Neural progenitor cell (in vitro differentiated cells): Measurements from ENCODE around the gene SEC24A. TPM values are rescaled to one million over a fixed set of nuclear protein-coding genes. Genes with fewer than 3 reads are reported as not detected.
"Not testable (repeated sequence)": the region's sequence is repeated elsewhere in the genome, so short reads cannot be mapped to it uniquely, and the experiment has no call there.

Experiments used
- DNase-seq: peaks from one replicate; pipeline ENCODE4 v3.0.0-alpha.2; 2016; ENCODE audit warnings: low spot score
- H2AFZ ChIP-seq: fragments of 200-600 bp; sonication (generic); replicated peaks from 2 replicates; pipeline ENCODE4 v1.6.1; 2016; ENCODE audit warnings: antibody characterized with exemption
- H3F3A ChIP-seq: fragments of 200-600 bp; sonication (generic); 2 replicates; pipeline ENCODE4 v1.6.1; 2016; ENCODE audit warnings: antibody characterized with exemption, low read depth
- H3K27ac ChIP-seq: fragments of 200-600 bp; sonication (generic); 2 replicates; pipeline ENCODE4 v1.5.1; 2016; ENCODE audit warnings: mild to moderate bottlenecking
- H3K27me3 ChIP-seq: fragments of 200-600 bp; sonication (generic); 2 replicates; pipeline ENCODE4 v1.6.1; 2016; ENCODE audit warnings: mild to moderate bottlenecking, moderate library complexity
- H3K36me3 ChIP-seq: fragments of 200-600 bp; sonication (generic); 2 replicates; pipeline ENCODE4 v1.5.1; 2016
- H3K4me1 ChIP-seq: fragments of 200-600 bp; sonication (generic); 2 replicates; pipeline ENCODE4 v1.6.1; 2016; ENCODE audit warnings: mixed run types
- H3K4me2 ChIP-seq: fragments of 200-600 bp; sonication (generic); 2 replicates; pipeline ENCODE4 v1.6.1; 2016
- H3K4me3 ChIP-seq: fragments of 200-600 bp; sonication (generic); 2 replicates; pipeline ENCODE4 v1.5.1; 2016
- H3K79me2 ChIP-seq: fragments of 200-600 bp; sonication (generic); 2 replicates; pipeline ENCODE4 v1.6.1; 2016; ENCODE audit warnings: low read depth
- H3K9ac ChIP-seq: fragments of 200-600 bp; sonication (generic); 2 replicates; pipeline ENCODE4 v1.6.1; 2016
- H3K9me3 ChIP-seq: fragments of 200-600 bp; sonication (generic); 2 replicates; pipeline ENCODE4 v1.5.1; 2016; ENCODE audit warnings: low read depth
- H4K20me1 ChIP-seq: fragments of 200-600 bp; sonication (generic); 2 replicates; pipeline ENCODE4 v1.6.1; 2016; ENCODE audit warnings: low read depth
- H3K27ac Mint-ChIP-seq: 3 replicates; pipeline ENCODE4 v1.8.0; 2021; ENCODE audit warnings: mixed read lengths
- H3K27me3 Mint-ChIP-seq: 2 replicates; pipeline ENCODE4 v1.8.0; 2022; ENCODE audit warnings: low read depth, mild to moderate bottlenecking, inconsistent platforms, moderate library complexity, mixed read lengths; ENCODE audit not compliant: insufficient read depth
- H3K36me3 Mint-ChIP-seq: 3 replicates; pipeline ENCODE4 v1.8.0; 2021; ENCODE audit warnings: mixed read lengths
- H3K4me1 Mint-ChIP-seq: 3 replicates; pipeline ENCODE4 v1.8.0; 2021; ENCODE audit warnings: mixed read lengths
- H3K4me3 Mint-ChIP-seq: 3 replicates; pipeline ENCODE4 v1.8.0; 2021; ENCODE audit warnings: mild to moderate bottlenecking, moderate library complexity, mixed read lengths
- H3K9me3 Mint-ChIP-seq: 3 replicates; pipeline ENCODE4 v1.8.0; 2020; ENCODE audit warnings: mixed read lengths
- EZH2 ChIP-seq: fragments of 200-600 bp; sonication (generic); IDR thresholded peaks from 2 replicates; pipeline ENCODE4 v1.6.1; 2017; ENCODE audit warnings: antibody characterized with exemption, mild to moderate bottlenecking, moderate library complexity
- EZH2phosphoT487 ChIP-seq: fragments of 200-600 bp; sonication (generic); IDR thresholded peaks from 2 replicates; pipeline ENCODE4 v1.6.1; 2017; ENCODE audit warnings: antibody characterized with exemption
- total RNA-seq: library from RNA; depleted of rRNA; stranded (reverse); fragments of >200 nt; gene quantifications from 2 replicates; pipeline ENCODE4 v1.2.3, GENCODE V29; 2015; ENCODE audit warnings: low replicate concordance
- TF ChIP-seq, protein P1 (sequence below): fragments of 200-600 bp; sonication (generic); IDR thresholded peaks from 2 replicates; pipeline ENCODE4 v1.5.1; 2017; ENCODE audit warnings: antibody characterized with exemption, mild to moderate bottlenecking

SEC24A gene
- total RNA-seq, 1 donor from 2014 or later: 14.3 TPM

GRCh38 chr5:134634227-134634626 lies 14.4 kb upstream of the SEC24A start:
- TF ChIP-seq, protein P1, sequence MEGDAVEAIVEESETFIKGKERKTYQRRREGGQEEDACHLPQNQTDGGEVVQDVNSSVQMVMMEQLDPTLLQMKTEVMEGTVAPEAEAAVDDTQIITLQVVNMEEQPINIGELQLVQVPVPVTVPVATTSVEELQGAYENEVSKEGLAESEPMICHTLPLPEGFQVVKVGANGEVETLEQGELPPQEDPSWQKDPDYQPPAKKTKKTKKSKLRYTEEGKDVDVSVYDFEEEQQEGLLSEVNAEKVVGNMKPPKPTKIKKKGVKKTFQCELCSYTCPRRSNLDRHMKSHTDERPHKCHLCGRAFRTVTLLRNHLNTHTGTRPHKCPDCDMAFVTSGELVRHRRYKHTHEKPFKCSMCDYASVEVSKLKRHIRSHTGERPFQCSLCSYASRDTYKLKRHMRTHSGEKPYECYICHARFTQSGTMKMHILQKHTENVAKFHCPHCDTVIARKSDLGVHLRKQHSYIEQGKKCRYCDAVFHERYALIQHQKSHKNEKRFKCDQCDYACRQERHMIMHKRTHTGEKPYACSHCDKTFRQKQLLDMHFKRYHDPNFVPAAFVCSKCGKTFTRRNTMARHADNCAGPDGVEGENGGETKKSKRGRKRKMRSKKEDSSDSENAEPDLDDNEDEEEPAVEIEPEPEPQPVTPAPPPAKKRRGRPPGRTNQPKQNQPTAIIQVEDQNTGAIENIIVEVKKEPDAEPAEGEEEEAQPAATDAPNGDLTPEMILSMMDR: no peak
- TF ChIP-seq EZH2: no peak
- no peak for TF ChIP-seq EZH2phosphoT487
- Mint-ChIP-seq H3K27ac (no peak overlapping the region), H3K4me3 (peak overlapping the region; percentile 55), H3K27me3 (no peaks in the 10 kb centered on the region), H3K36me3 (no peaks in the 10 kb centered on the region), H3K9me3 (no peaks in the 10 kb centered on the region), H3K4me1 (peaks cover 2% of the 10 kb centered on the region)
- no peaks in the 10 kb centered on the region for H3K4me1 ChIP-seq
- DNase-seq: no peak
- H3K4me2 ChIP-seq: no peak overlapping the region
- H3K9me3 ChIP-seq: no peaks in the 10 kb centered on the region
- no peaks in the 10 kb centered on the region for H4K20me1 ChIP-seq
- no peaks in the 10 kb centered on the region for H3K36me3 ChIP-seq
- H3K9ac ChIP-seq: no peak overlapping the region
- peaks cover 10% of the 10 kb centered on the region for H3K79me2 ChIP-seq
- no peaks in the 10 kb centered on the region for H3K27me3 ChIP-seq
- no peak overlapping the region for H3K27ac ChIP-seq
- no peak overlapping the region for H2AFZ ChIP-seq
- H3F3A ChIP-seq: peaks cover 6% of the 10 kb centered on the region
- H3K4me3 ChIP-seq: no peak overlapping the region

DNA sequence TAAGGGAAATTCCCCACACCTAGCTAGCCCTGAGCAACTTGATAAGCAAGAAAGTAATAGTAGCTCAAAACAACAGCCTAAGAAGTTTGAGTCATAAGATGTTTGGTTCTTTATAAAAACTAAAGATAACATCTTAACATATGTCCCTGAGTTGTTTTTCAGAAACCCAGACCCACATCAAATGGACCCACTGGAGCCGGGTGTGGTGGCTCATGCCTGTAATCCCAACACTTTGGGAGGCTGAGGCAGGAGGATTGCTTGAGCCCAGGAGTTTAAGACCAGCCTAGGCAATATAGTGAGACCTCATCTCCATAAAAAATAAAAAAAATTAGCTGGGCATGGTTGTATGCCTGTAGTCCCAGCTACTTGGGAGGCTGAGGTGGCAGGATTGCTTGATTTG lies 13.2 kb upstream of the SEC24A start:
- not testable (repeated sequence) for H3K9me3 ChIP-seq, H3K27ac ChIP-seq, H3K4me1 Mint-ChIP-seq, H3K4me1 ChIP-seq, H4K20me1 ChIP-seq, H3K27me3 ChIP-seq, H3K27me3 Mint-ChIP-seq, H3K4me2 ChIP-seq, H3K4me3 Mint-ChIP-seq, H3K27ac Mint-ChIP-seq, H3K4me3 ChIP-seq, DNase-seq, H3K36me3 Mint-ChIP-seq, H3K9me3 Mint-ChIP-seq, H3F3A ChIP-seq, H3K9ac ChIP-seq, H3K36me3 ChIP-seq
- Histone ChIP-seq H2AFZ (peak overlapping the region; percentile 3), H3K79me2 (peaks cover 10% of the 10 kb centered on the region)

DNA sequence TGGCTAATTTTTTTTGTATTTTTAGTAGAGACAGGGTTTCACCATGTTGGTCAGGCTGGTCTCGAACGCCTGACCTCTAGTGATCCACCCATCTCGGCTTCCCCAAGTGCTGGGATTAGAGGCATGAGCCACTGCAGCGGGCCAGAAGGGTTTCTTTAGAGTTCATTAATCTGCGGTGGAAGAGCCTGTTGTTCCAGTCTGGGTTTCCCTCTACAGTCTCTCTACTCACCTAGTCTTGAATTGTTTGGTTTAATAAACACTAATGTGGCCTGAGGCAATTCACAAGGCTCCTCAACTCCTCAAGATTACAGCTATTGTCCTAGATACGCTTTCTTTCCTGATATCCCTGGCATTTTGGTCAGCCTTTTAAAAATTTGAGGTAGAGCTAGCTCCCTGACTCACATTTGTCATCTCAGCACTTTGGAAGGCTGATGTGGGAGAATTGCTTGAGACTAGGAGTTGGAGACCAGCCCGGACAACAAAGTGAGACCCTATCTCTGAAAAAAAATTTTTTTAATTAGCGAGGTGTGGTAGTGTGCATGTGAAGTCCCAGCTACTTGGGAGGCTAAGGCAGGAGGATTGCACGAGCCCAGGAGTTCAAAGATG lies 11.4 kb upstream of the SEC24A start:
- H3K27me3 Mint-ChIP-seq: peaks cover 2% of the 10 kb centered on the region
- H3K27ac Mint-ChIP-seq: no peak overlapping the region
- H3K9me3 Mint-ChIP-seq: no peaks in the 10 kb centered on the region

GRCh38 chr5:134638760-134639201 lies 9.8 kb upstream of the SEC24A start:
- Histone ChIP-seq H2AFZ (no peak overlapping the region), H3K9ac (no peak overlapping the region), H3K36me3 (no peaks in the 10 kb centered on the region), H3K79me2 (no peaks in the 10 kb centered on the region), H3F3A (no peaks in the 10 kb centered on the region), H3K4me3 (no peak overlapping the region), H3K9me3 (no peaks in the 10 kb centered on the region), H3K27ac (no peak overlapping the region), H3K4me2 (no peak overlapping the region), H4K20me1 (no peaks in the 10 kb centered on the region), H3K4me1 (no peaks in the 10 kb centered on the region), H3K27me3 (no peaks in the 10 kb centered on the region)
- H3K4me3 Mint-ChIP-seq: no peak overlapping the region
- H3K27ac Mint-ChIP-seq: no peak overlapping the region
- H3K9me3 Mint-ChIP-seq: no peaks in the 10 kb centered on the region
- DNase-seq: no peak
- H3K4me1 Mint-ChIP-seq: no peaks in the 10 kb centered on the region
- TF ChIP-seq EZH2phosphoT487: no peak
- TF ChIP-seq, protein P1: no peak
- TF ChIP-seq EZH2: no peak
- peaks cover 2% of the 10 kb centered on the region for H3K27me3 Mint-ChIP-seq
- no peaks in the 10 kb centered on the region for H3K36me3 Mint-ChIP-seq

More for the DNA sequence above, 11.4 kb upstream of the SEC24A start:
- Histone ChIP-seq H3K4me1 (no peaks in the 10 kb centered on the region), H3K9me3 (no peaks in the 10 kb centered on the region), H2AFZ (no peak overlapping the region), H3K4me2 (no peak overlapping the region), H3K4me3 (no peak overlapping the region), H3F3A (peaks cover 4% of the 10 kb centered on the region), H3K27ac (no peak overlapping the region), H4K20me1 (no peaks in the 10 kb centered on the region), H3K36me3 (no peaks in the 10 kb centered on the region), H3K27me3 (no peaks in the 10 kb centered on the region), H3K79me2 (no peaks in the 10 kb centered on the region), H3K9ac (no peak overlapping the region)
- Mint-ChIP-seq H3K4me3 (no peak overlapping the region), H3K36me3 (no peaks in the 10 kb centered on the region), H3K4me1 (no peaks in the 10 kb centered on the region)
- no peak for DNase-seq
- TF ChIP-seq, protein P1: no peak
- no peak for TF ChIP-seq EZH2
- no peak for TF ChIP-seq EZH2phosphoT487
